Uterus (tissue), 4 donors: ENCODE data around the gene SLC39A11. TPM values are rescaled to one million over a fixed set of nuclear protein-coding genes. Genes with fewer than 3 reads are reported as not detected.

Experiments
- DNase-seq, 2 donors: peaks; one replicate each; pipeline ENCODE4 v3.0.0-alpha.2; 2019 to 2020
- H3K27ac ChIP-seq, 2 donors: fragments of 200-600 bp; sonication (generic); 1 replicate in 1 of 2; 2 replicates in 1 of 2; pipeline ENCODE4 v1.5.1; 2016 to 2018
- H3K27me3 ChIP-seq, 2 donors: fragments of 200-600 bp; sonication (generic); one replicate each; pipeline ENCODE4 v1.5.1; 2018 to 2019; ENCODE audit warnings: control low read depth in 1 of 2
- H3K36me3 ChIP-seq, 2 donors: fragments of 200-600 bp; sonication (generic); one replicate each; pipeline ENCODE4 v1.5.1; 2019; ENCODE audit warnings: control low read depth in 1 of 2
- H3K4me1 ChIP-seq, 2 donors: fragments of 200-600 bp; sonication (generic); one replicate each; pipeline ENCODE4 v1.5.1; 2018 to 2019; ENCODE audit warnings: control low read depth in 1 of 2
- H3K4me3 ChIP-seq, 2 donors: fragments of 200-600 bp; sonication (generic); 1 replicate in 1 of 2; 2 replicates in 1 of 2; pipeline ENCODE4 v1.5.1; 2018 to 2019; ENCODE audit warnings: mild to moderate bottlenecking in 1 of 2
- H3K9me3 ChIP-seq, 2 donors: fragments of 200-600 bp; sonication (generic); one replicate each; pipeline ENCODE4 v1.5.1; 2019; ENCODE audit warnings: control low read depth in 1 of 2
- POLR2A ChIP-seq, 2 donors: fragments of 450-650 bp; IDR thresholded peaks; one replicate each; pipeline ENCODE4 v1.6.1; 2016; ENCODE audit warnings: antibody characterized with exemption in 2 of 2, mild to moderate bottlenecking in 1 of 2, moderate library complexity in 1 of 2
- intact Hi-C: fragments of 100-400 bp; cut with DNase I; formaldehyde crosslinking; loops from one replicate; pipeline ENCODE4 v1.15.1; 2023; ENCODE audit warnings: low total_unique reads
- total RNA-seq, 4 donors: library from RNA; depleted of rRNA in 3 of 4; stranded (reverse); fragments of >200 nt in 3 of 4; gene quantifications; one replicate each; pipeline versions ENCODE4 v1.1.0 to v1.2.4, GENCODE V29; 2014 to 2023
- TF ChIP-seq, protein P1 (sequence below), 4 experiments: fragments of 200-600 bp in 2 of 4; fragments of 450-650 bp in 2 of 4; sonication (generic) in 2 of 4; IDR thresholded peaks; one replicate each; pipeline ENCODE4 v1.5.1; 2016 to 2019; ENCODE audit warnings: antibody characterized with exemption in 4 of 4, mild to moderate bottlenecking in 2 of 4, moderate library complexity in 1 of 4
- donor health status: DM: yes; HTN: yes; CAD: no.

The SLC39A11 gene
- total RNA-seq, 4 donors from 2014 or later = 5.4 to 56.2 (median 21.0) TPM

- no peaks in the 10 kb centered on the region for H3K4me1 ChIP-seq
- no peak overlapping the region for H3K27ac ChIP-seq
- intact Hi-C loops = no loop called here
- no peaks in the 10 kb centered on the region for H3K9me3 ChIP-seq
- no peak overlapping the region for H3K4me3 ChIP-seq
- DNase-seq = no peak
- no peaks in the 10 kb centered on the region for H3K36me3 ChIP-seq
- H3K27me3 ChIP-seq = no peaks in the 10 kb centered on the region
- TF ChIP-seq, protein P1, sequence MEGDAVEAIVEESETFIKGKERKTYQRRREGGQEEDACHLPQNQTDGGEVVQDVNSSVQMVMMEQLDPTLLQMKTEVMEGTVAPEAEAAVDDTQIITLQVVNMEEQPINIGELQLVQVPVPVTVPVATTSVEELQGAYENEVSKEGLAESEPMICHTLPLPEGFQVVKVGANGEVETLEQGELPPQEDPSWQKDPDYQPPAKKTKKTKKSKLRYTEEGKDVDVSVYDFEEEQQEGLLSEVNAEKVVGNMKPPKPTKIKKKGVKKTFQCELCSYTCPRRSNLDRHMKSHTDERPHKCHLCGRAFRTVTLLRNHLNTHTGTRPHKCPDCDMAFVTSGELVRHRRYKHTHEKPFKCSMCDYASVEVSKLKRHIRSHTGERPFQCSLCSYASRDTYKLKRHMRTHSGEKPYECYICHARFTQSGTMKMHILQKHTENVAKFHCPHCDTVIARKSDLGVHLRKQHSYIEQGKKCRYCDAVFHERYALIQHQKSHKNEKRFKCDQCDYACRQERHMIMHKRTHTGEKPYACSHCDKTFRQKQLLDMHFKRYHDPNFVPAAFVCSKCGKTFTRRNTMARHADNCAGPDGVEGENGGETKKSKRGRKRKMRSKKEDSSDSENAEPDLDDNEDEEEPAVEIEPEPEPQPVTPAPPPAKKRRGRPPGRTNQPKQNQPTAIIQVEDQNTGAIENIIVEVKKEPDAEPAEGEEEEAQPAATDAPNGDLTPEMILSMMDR (IDR thresholded peaks at IDR 0.05) = no peak
- TF ChIP-seq POLR2A (IDR thresholded peaks at IDR 0.05) = no peak
Observed at GRCh38 chr17:73072219-73072962, 20.1 kb downstream of the SLC39A11 start.

- Histone ChIP-seq H3K9me3 (no peaks in the 10 kb centered on the region), H3K27me3 (no peaks in the 10 kb centered on the region), H3K27ac (no peak overlapping the region), H3K4me1 (no peaks in the 10 kb centered on the region), H3K36me3 (no peaks in the 10 kb centered on the region), H3K4me3 (no peak overlapping the region)
- TF ChIP-seq, protein P1 (IDR thresholded peaks at IDR 0.05) = no peak
- no peak for TF ChIP-seq POLR2A (IDR thresholded peaks at IDR 0.05)
- intact Hi-C loops = no loop called here
- no peak for DNase-seq
Observed at GRCh38 chr17:73071066-73071999, 21.2 kb downstream of the SLC39A11 start.

GRCh38 chr17:73069841-73070240 lies 22.6 kb downstream of the SLC39A11 start:
- Histone ChIP-seq H3K4me1 (no peaks in the 10 kb centered on the region), H3K9me3 (no peaks in the 10 kb centered on the region), H3K4me3 (no peak overlapping the region), H3K36me3 (no peaks in the 10 kb centered on the region), H3K27ac (no peak overlapping the region), H3K27me3 (no peaks in the 10 kb centered on the region)
- intact Hi-C loops = no loop called here
- TF ChIP-seq, protein P1 (IDR thresholded peaks at IDR 0.05) = no peak
- no peak for TF ChIP-seq POLR2A (IDR thresholded peaks at IDR 0.05)
- DNase-seq = no peak

DNA sequence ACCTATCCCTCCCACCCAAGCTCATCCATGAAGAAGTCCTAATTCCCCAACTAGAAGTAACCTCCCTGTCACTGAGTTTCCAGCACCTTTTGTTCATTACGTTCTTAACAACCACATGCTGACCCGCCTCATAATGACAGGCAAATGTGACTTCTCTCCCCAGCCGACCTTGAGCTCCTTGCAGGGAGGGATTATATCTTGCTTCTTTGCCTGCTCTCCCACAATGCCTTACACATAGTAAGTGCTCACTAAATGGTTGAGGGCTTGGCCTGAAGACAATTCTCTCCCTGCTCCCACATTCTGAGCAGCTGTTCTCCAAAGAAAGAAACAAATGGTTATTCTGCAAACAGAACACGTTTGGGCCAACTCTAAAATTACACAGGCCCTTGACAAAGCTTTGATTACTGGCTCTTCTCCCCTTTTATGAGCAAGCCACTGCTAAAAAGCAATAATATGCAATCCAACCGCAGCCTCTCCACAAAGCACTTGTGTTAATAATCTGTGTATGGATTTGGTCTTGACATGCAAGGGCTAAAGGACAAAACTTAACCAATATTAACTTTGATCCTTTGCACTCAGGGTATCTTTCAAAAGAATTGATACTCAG lies 23.2 kb downstream of the SLC39A11 start:
- no peaks in the 10 kb centered on the region for H3K9me3 ChIP-seq
- intact Hi-C loops = no loop called here
- H3K27ac ChIP-seq = no peak overlapping the region
- TF ChIP-seq, protein P1 (IDR thresholded peaks at IDR 0.05) = no peak
- TF ChIP-seq POLR2A (IDR thresholded peaks at IDR 0.05) = no peak
- H3K4me1 ChIP-seq = no peaks in the 10 kb centered on the region
- H3K27me3 ChIP-seq = no peaks in the 10 kb centered on the region
- no peaks in the 10 kb centered on the region for H3K36me3 ChIP-seq
- DNase-seq = no peak
- H3K4me3 ChIP-seq = no peak overlapping the region
